CD4-positive, alpha-beta T cell treated with Interleukin-15 for 1 hour (primary cell): ENCODE measurements around the gene CTRB1.
"Not testable (repeated sequence)": the region's sequence is repeated elsewhere in the genome, so short reads cannot be mapped to it uniquely, and the experiment has no call there.

Experiments used
- DNase-seq: peaks from one replicate; pipeline ENCODE4 v3.0.0-alpha.2; 2020

CTRB1 gene

DNA sequence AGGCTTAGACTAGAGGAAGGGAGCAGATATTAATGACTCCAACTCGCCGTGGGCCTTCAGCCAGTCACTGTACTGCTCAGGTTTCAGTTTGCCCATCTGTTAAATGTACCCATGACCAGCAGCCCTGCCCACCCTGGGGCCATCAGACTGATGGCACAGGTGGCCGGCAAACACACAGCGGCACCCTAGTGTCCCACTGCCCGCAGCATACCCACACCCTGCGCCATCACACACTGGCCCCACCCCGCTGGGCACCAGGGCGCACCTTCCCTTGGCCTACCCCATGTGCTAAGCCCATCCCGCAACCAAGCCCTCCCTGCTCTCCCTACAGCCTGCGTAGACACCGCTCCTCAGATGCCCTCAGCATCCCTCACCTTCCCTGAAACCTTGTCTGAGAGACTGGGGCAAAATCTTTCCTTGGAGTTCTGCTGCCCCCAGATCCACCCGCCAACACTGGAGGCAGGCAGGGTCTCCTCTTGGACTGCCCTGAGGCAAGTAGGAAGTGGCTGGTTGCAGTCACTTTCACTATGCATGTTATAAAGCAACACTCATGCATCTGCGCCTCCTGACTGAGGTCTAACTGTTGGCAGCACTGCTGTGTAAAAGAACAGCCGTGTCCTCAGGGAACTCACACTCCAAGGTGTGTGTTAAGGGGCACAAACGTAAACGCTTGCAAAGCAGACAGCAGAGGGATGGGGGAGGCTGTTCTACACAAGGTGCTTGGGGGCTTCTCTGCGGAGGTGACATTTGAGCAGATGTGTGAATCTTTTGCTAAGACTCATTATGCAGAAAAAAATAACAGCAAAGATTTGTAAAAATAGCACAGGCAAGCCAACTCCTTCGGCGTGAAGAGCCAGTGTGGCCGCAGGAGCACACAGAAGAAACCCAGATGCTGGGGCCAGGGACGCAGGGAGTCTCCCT, 39.4 kb downstream of the CTRB1 start:
- no peak for DNase-seq

DNA sequence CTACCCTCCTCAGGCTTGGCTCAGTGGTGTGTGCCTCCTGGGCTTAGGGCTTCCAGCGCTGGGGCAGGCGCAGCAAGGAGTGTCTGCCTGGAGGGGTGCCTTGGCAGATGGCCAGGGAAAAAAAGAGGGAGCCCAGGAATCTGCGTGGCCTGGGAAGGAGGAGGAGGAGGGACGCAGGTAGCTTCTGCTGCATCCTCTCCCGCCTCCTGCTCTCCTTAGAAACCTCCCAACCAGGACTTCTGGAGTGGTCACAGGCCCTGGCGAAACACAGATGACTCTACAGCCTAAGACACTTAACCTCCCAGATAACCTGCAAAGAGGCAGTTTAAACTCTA, 40.0 kb downstream of the CTRB1 start:
- DNase-seq, result no peak

DNA sequence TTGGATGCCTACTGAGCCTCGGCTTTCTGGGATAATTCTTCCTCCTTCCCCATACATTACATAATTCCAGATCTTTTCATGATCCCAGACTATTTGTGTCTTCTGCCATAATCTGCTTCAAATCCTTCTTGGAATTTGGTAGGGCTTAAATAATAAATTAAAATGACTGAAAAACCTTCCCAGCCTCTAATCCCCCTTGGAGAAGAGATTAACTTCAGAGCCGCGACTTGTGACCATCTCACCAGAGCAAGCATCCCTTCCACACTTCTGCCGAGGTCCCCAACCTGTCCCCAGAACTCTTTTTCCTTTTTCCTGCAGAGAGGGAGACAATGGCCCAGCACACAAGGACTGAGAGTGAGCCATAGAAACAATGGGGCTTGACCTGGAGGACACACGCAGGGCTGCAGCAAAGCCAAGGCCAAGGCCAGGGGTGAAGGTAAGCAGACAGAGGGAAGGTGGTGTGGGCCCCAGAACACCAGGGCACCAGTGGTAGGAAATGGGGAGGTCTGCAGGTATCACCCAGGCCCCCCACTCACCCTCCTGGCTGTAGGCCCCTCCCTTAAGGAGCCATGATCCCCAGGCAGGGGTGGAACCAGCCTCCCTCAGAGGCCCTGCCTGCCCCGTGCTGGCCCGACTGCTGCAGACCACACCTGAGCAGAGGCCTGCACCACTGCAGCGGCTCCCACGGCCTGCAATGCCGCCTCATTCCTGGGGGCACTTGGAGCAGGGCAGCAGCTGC, 42.2 kb downstream of the CTRB1 start:
- no peak for DNase-seq

DNA sequence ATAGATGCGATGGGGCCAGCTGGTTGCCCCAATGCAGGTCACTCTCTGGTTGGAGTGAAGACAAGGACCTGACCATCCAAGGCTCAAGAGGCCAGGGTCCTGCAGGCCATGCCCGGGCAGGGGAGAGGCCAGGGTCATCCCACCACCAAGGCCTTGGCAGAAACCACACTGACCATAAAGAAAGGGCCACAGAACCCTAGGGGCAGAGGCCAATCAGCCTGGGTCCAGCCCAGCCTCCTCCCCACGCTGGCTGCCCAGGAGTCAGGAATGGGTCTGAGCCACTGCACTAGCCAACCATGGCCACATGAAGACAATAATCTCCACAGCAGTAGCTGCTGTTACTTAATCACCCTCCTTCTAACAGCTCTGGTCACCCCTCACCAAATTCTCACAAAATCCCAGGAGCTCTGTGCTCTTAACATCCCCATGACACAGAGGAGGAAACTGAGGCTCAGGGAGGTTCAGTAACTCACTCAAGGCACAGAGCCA, 42.8 kb downstream of the CTRB1 start:
- no peak for DNase-seq

DNA sequence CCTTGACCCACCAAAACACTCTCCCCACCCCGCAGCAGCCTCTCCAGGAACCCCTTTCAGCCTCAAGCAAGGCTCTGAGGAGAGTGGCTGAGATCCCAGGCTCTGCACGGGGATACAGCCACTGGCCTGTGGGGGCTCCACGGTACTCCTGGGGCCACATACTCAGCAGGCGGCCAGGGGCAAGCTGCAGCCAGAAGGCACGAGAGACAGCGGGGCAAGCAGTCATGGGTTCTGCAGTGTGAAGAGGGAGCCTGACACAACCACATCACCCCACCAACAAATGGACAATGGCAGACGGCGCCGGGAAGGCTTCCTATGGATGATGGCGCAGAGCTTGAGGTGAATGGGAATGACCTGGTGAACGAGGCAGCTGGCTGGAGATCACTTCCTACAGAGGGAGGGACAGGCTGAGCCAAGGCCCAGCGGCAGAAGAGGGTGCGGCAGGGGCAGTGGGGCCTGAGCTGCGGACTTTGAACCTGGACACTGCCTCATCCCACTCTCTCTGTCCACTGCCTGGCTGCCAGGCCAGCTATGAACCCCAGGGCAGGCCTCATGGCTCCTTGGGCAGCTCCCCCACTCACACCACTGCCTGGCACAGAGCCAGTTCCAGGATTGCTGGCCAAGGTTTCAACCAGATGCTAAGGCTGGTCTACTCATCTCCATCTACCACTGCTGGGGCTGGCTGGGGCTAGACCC, 43.5 kb downstream of the CTRB1 start:
- no peak for DNase-seq

DNA sequence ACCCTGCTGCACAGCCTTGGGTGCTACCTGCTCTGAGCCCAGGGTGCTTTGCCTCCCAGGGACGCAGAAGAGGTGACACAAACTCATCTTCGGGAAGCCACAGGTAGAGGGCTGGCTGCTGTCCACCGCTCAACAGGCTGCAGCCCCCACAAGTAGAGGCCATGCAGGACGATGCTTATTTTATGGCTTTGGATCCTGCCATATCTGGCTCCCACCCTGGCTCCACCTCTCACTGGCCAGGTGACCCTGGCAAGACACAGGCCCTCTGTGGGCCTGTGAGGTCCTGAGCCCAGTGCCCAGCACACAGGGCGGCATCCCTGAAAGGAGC, 44.0 kb downstream of the CTRB1 start:
- no peak for DNase-seq

DNA sequence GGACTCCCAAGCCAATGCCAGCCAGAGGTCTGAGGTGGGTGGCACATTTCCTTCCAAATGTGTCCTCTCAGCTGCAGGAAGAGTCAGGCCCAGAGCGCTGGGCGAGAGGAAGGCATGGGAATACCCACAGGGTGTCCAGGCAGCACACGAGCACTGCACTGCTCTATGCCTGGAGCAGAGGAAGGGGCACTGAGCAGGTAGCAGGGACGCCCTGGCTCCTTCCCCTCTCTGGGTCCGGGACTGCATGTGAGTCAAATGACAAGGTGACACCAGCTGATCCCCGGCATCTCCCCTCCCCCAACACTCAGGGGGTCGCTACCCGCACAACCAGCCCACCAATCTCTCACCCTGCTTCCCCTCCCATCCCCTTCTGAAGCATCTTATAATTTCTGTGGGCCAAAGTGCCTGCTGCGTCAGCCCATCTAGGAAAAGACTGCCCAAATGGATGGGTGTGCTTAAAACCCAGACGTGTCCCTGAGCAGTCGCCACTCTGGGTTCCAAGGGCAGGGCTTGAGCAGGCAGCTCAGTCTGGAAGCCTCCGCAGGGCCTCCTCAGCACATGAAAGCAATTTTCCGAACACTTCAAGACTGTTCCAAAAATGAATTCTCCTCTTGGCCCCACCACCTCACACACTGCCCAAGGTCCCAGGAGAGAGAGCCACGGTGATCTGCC, 44.6 kb downstream of the CTRB1 start:
- no peak for DNase-seq

DNA sequence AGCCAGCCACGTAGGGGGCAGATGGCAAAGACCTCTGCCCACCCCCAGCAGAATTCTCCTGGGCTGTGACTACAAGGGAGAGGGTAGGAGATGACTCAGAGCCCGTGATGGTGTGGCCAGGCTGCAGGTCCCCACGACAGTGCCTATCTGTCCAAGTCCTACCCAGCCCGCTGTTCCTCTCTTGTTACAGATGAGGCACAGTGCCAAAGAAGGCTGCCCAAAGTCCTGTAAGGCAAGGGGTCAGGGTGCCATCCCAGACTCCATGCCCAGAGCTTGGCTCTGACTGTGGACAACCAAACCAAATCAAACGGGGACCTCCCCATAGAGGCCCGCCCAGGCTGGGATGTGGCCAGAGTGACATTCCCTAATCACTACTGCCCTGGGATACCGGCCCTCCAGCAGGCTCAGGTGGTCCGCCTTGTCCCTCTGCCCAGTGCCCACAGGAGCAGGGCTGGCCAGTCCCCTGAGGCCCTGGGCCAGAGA, 45.2 kb downstream of the CTRB1 start:
- no peak for DNase-seq

DNA sequence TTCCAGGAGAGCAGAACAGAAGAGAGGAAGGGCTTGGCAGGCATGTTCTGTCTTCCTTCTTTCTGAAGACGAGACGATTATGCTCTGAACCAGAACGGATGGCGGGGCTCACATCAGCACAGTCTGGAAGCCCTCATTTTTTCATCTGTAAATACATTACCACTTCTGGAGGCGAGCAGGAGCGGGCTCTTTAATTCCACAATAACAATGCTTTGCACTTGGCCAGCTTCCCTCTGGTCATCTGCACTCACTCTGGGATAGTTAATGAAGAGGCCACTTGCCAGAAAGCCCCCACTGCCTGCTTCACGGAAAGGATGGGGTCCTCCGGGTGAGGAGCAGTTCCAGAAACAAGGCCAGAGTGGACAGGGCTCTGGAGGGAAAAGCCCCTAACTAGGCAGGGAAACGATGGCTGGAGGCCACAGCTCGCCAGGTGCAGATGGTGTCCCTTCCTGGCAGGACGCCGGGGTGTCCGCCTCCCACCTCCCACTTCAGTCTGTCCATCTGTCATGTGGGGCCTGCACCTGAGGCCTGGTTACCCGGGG, 45.7 kb downstream of the CTRB1 start:
- no peak for DNase-seq

DNA sequence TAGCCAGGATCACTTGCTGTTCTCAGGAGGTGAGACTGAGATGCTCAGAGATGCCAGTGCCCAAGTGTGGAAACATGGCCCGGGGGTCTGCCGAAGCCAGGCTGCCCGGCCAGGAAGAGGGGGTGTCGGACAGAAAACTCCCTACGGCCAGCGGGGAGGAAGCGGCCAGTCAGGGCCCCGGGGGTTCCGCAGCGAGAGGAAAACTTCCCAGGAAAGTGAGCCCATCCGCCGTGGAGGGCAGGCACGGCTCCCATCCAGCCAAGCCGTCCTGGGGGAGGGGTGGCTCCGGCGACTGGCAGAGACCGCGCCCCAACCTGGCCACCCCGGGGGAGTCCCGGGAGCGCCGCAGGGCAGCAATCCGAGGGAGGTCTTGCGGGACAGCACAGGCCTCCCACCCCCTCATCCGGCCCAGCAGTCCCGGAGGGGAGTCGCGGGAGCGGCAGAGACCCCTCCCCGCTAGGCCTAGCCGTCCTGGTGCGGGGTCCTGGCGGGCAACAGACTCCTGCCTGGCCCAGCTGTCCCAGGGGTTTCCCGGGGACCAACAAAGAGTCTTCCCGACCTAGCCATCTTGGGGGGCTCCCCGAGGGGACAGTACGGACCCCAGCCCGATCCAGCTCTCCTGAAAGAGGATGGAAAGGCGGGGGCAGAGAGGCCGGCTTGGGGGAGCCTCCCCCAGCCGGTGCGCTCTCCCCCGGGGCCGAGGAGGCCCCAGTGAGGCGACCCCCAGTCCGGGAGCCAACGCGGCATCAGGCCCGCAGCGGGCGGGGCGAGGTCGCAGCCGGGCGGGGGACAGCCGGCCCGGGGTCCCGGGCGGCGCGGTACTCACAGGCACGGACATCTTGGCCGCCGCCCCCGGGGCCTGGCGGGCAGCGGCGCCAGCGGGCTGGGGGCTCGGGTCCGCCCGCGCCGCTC, 46.5 kb downstream of the CTRB1 start:
- DNase-seq, result no peak

DNA sequence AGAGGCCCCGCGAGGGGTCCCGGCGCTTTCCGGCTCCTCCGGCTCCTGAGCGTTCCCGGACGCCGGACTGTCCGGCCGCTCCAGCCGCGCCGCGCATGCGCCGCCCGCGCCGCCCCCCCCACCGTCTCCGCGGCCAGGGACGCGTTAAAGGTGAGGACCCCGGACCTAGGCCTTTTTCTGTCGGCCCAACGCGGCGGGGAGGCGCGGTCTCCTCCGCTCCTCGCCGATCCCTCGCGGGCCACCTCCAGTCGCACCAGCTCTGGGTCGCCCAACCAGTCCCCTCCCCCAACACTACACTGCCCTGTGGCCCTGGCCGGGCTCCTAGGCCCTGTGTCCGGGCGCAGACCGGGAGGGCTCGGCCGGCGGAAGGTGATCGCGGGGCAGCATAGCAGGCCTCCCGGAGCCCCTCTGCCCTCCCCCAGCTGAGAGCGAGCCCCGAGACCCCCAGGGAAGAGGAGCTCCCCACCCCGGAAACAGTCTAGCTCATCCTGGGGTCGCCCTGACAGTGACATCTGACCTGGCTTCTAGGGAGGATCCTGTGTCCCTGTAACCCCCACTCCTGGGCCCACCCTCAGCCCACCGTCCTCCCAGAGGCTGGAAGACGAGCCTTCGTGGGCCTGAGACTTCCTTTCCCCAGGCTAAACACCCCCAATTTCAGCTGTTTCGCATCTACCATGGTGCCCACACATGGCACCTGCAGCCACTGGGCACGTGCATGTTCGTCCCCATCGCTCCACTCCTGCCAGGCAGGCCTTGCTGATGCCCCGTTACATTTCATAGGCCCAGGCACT, 47.3 kb downstream of the CTRB1 start:
- DNase-seq, result no peak

DNA sequence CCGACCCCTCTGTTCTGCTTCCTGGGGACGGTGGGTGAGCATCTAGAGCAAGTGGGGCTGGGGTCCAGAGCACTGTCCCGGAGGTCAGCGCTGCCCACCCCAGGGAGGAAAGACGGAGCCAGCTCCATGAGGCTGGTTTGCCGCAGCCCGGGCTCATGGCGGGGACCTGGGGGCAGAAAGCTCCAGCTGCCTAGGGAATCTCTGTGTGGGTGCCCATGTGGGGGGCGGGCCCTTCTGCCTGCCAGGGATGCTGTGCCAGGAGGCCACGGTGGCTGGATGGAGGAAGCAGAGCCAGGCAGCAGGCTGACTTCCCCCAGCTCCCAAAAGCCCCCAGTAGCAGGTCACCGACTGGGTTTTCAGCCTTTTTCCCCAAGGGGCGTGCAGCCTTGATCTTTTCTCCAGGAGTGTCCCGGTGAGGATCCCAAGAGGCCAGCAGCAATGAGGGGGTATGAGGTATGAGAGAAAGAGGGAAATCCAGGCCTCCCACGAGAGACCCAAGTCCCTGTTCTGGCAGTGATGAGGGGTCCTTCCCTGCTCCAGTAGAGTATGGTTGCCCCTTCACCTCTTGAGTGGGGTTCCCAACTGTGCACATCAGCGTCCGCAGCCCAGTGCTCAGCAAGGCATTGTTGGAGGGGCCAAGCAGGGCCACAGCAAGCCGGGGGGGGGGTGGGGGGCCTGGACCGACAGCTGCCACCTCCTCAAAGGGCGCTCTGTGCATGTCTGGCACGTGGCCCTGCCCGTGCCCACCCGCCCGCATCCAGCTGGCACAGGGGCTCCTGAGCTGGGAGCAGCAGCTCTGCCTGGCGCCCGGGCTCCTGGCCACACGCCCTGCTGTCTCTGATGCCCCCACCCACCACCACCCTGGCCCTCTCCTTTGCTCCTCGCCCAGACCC, 48.2 kb downstream of the CTRB1 start:
- no peak for DNase-seq

DNA sequence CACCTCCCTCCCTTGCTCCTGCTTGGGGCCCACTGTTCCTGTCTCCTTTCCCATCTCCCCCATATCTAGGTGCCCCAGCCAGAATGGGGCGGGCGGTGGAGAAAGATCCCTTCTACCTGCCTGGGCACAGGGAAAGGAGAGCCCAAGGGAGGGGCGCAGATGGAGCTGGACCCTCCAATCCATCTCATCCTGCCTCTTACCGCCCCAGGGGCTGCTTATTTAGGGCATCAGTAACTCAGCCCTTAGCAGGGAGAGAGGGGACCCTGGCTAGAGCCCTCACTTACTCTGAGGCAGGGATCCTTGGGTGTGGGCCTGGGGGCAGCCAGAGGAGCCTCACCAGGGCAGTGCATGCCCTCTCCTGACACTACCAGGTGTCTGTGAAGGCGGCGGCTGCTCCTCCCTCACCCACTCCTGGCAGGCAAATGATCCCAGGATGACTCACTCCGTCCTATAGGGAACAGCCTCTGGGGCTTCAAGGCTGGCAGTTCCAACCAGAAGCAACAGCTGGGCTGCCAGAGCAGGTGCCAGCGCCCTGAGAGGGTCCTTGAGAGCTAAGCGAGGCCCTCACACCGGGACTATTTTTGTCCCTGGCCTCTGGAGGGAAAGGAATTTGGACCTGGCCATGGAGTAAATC, 49.0 kb downstream of the CTRB1 start:
- DNase-seq, result no peak

DNA sequence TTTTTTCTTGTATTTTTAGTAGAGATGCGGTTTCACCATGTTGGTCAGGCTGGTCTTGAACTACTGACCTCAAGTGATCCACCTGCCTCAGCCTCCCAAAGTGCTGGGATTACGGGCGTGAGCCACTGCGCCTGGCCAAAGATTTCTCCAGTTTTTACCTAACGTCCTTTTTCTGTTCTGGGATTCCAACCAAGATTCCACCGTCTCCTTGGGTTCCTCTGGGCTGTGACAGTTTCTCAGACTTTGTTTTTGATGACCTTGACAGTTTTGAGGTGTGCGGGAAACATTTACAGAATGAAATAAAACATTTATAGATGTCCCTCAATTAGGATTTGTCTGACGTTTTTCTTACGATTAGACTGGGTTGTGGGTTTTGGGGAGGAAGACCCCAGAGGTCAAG, 50.6 kb downstream of the CTRB1 start:
- DNase-seq, result not testable (repeated sequence)

DNA sequence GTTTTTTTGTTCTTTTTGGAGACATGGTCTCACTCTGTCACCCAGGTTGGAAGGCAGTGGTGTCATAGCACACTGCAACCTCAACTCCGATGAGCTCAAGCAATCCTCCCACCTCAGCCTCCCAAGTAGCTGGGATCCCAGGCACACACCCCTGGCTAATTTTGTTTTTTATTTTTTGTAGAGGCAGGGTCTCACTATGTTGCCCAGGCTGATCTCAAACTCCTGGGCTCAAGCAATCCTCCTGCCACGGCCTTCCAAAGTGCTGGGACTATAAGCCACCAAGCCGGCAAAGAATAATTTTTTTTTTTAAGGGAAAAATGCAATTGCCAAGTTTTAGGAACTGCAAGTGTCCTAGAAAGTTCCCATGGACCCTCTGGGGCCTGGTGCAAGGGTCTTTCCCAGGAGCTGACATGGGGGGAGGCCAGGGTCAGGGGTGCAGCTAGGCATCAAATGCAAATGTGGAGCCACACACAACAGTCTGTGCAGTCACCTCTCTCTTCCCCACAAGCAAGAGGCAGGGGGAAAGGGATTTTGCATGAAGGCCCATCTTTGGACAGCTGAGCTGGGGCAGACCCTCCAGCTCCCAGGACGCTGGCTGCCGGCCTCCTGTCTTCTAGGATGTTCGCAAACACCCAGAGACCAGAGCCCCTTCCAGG, 52.8 kb downstream of the CTRB1 start:
- no peak for DNase-seq

DNA sequence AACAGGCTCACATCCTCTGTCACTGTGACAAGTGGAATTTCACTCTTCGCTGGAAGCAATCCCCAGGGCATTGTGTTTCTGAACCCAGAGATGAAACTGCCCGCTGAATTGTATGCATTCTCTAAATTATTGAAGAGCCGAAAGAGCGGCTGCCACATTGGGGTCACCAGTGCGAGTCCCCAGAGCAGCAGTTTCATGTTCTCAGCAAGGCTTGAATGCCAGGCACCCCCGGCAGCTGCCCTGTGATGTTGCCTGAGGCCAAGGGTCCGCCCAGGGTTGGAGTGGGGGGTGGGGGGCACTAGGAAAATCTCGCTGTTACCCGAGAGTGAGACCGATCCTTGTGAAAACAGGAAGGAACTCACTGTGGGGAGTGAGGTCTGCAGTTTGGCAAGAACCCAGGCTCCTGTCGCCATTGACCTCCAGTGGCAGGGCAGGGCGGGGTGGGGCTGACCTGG, 53.3 kb downstream of the CTRB1 start:
- DNase-seq, result no peak

DNA sequence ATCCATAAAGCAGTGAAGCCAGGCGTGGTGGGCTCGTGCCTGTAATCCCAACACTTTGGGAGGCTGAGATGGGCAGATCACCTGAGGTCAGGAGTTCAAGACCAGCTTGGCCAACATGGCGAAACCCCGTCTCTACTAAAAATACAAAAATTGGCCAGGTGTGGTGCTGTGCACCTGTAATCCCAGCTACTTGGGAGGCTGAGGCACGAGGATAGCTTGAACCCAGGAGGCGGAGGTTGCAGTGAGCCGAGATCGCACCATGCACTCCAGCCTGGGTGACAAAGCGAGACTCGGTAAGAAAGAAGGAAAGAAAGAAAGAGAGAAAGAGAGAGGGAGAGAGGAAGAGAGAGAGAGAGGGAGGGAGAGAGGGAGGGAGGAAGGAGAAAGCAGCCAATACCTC, 53.8 kb downstream of the CTRB1 start:
- not testable (repeated sequence) for DNase-seq
